Esophagus squamous epithelium (tissue), 5 donors: Measurements from ENCODE around the gene MRAS. TPM values are rescaled to one million over a fixed set of nuclear protein-coding genes. Genes with fewer than 3 reads are reported as not detected.

ENCODE experiments used
- DNase-seq: peaks from one replicate; lab custom pipeline; 2025; lab: John Stamatoyannopoulos, UW
- H3K27ac ChIP-seq, 4 donors: fragments of 200-600 bp; sonication (generic); one replicate each; pipeline ENCODE4 v1.5.1; 2016 to 2019; ENCODE audit warnings: mild to moderate bottlenecking in 1 of 4
- H3K27me3 ChIP-seq, 4 donors: fragments of 200-600 bp; sonication (generic); 1 replicate in 3 of 4; 2 replicates in 1 of 4; pipeline versions ENCODE4 v1.5.1 to v1.6.0; 2017 to 2021; ENCODE audit warnings: antibody characterized with exemption in 1 of 4
- H3K36me3 ChIP-seq, 3 donors: fragments of 200-600 bp; sonication (generic); one replicate each; pipeline ENCODE4 v1.5.1; 2016 to 2019
- H3K4me1 ChIP-seq, 3 donors: fragments of 200-600 bp; sonication (generic); one replicate each; pipeline ENCODE4 v1.5.1; 2017 to 2019
- H3K4me3 ChIP-seq, 4 donors: fragments of 200-600 bp; sonication (generic); 1 replicate in 3 of 4; 2 replicates in 1 of 4; pipeline ENCODE4 v1.5.1; 2016 to 2019; ENCODE audit warnings: mild to moderate bottlenecking in 2 of 4, moderate library complexity in 1 of 4
- H3K9me3 ChIP-seq, 3 donors: fragments of 200-600 bp; sonication (generic); one replicate each; pipeline ENCODE4 v1.5.1; 2016 to 2019
- POLR2A ChIP-seq, 4 donors: fragments of 450-650 bp; IDR thresholded peaks; one replicate each; pipeline ENCODE4 v1.6.1; 2017; ENCODE audit warnings: antibody characterized with exemption in 4 of 4, mild to moderate bottlenecking in 4 of 4, moderate library complexity in 3 of 4
- WGBS, 2 donors: methylation state at CpG; one replicate each; pipeline ENCODE4 v1.1.5; 2018; 5-methylcytosine and 5-hydroxymethylcytosine counted together
- intact Hi-C: fragments of 100-400 bp; cut with DNase I; formaldehyde crosslinking; loops from one replicate; pipeline ENCODE4 v1.15.0; 2022
- total RNA-seq, 4 donors: library from RNA; depleted of rRNA; stranded (reverse); fragments of >200 nt; gene quantifications; one replicate each; pipeline ENCODE4 v1.1.0, GENCODE V29; 2016
- TF ChIP-seq, protein P1 (sequence below), 6 experiments: fragments of 450-650 bp in 4 of 6; fragments of 200-600 bp in 2 of 6; sonication (generic) in 2 of 6; IDR thresholded peaks; one replicate each; pipeline ENCODE4 v1.5.1; 2016 to 2019; ENCODE audit warnings: antibody characterized with exemption in 6 of 6, mild to moderate bottlenecking in 4 of 6, moderate library complexity in 4 of 6
- donor health status: DM: yes; HTN: yes; CAD: no.

Gene MRAS
- total RNA-seq, 4 donors from 2014 or later = 0.72 to 5.9 (median 2.4) TPM

DNA sequence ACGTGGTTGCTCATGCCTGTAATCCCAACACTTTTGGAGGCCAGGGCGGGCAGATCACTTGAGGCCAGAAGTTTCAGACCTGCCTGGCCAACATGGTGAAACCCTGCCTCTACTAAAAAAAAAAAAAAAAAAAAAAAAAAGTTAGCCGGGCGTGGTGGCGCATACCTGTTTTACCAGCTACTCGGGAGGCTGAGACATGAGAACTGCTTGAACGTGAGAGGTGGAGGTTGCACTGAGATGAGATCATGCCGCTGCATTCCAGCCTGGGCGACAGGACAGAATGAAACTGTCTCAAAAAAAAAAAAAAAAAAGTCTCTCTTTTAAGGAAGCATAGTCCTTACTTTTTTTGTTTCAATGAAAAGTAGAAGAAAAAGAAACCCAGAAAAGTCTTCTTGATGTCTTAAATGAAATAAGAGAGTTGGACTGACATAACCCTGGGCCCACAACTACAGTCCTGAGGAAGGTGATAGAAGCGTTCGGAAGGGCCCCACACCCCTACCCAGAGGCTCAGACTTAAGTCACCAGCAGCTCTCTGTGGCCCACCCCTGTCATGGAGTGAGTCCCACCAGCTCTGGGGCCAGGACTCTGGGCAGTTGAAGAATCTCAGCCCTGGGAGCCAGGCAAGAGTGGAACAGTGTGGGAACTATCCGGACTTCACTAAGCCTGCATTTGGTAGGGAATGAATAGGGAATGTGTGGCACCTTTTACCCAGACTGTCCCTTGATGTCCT is 21.3 kb upstream of the MRAS start:
- peaks cover 0 to 5% (median 0%) of the 10 kb centered on the region in 4 donors for H3K27me3 ChIP-seq
- no peaks in the 10 kb centered on the region for H3K36me3 ChIP-seq
- H3K9me3 ChIP-seq = no peaks in the 10 kb centered on the region
- no peak for DNase-seq
- TF ChIP-seq, protein P1, sequence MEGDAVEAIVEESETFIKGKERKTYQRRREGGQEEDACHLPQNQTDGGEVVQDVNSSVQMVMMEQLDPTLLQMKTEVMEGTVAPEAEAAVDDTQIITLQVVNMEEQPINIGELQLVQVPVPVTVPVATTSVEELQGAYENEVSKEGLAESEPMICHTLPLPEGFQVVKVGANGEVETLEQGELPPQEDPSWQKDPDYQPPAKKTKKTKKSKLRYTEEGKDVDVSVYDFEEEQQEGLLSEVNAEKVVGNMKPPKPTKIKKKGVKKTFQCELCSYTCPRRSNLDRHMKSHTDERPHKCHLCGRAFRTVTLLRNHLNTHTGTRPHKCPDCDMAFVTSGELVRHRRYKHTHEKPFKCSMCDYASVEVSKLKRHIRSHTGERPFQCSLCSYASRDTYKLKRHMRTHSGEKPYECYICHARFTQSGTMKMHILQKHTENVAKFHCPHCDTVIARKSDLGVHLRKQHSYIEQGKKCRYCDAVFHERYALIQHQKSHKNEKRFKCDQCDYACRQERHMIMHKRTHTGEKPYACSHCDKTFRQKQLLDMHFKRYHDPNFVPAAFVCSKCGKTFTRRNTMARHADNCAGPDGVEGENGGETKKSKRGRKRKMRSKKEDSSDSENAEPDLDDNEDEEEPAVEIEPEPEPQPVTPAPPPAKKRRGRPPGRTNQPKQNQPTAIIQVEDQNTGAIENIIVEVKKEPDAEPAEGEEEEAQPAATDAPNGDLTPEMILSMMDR (IDR thresholded peaks at IDR 0.05) = no peak
- TF ChIP-seq POLR2A (IDR thresholded peaks at IDR 0.05) = no peak
- H3K4me1 ChIP-seq = peaks cover 10 to 35% (median 13%) of the 10 kb centered on the region in 3 donors
- H3K27ac ChIP-seq = no peak overlapping the region
- 58 to 69% methylated on average over 12 of the region's 12 CpGs for WGBS, 2 donors
- intact Hi-C loops = no loop called here
- no peak overlapping the region for H3K4me3 ChIP-seq

DNA sequence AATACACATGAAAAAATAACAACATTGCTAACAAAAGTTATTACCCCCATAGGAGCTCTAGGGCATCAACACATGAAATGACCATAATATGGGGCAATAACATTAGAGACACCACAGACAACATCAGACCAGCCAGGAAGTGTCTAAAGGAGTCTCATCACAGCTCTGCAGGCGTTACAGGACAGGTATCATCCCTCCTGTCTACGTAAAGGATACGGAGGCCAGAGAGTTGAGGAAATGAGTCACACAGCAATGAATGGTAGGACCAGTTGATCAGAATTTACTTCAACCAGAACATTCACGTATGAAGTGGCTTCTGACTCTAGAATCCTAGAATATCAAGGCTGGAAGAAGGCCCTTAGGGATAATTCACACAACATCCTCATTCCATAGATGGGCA is 20.5 kb upstream of the MRAS start:
- Histone ChIP-seq H3K4me1 (peaks cover 10 to 35% (median 13%) of the 10 kb centered on the region in 3 donors), H3K27ac (no peak overlapping the region), H3K27me3 (peaks cover 0 to 2% (median 0%) of the 10 kb centered on the region in 4 donors), H3K9me3 (no peaks in the 10 kb centered on the region), H3K36me3 (no peaks in the 10 kb centered on the region), H3K4me3 (no peak overlapping the region)
- WGBS, 2 donors = 47 to 57% methylated on average over 4 of the region's 4 CpGs
- intact Hi-C loops = no loop called here
- DNase-seq = no peak
- no peak for TF ChIP-seq POLR2A (IDR thresholded peaks at IDR 0.05)
- TF ChIP-seq, protein P1 (IDR thresholded peaks at IDR 0.05) = no peak

DNA sequence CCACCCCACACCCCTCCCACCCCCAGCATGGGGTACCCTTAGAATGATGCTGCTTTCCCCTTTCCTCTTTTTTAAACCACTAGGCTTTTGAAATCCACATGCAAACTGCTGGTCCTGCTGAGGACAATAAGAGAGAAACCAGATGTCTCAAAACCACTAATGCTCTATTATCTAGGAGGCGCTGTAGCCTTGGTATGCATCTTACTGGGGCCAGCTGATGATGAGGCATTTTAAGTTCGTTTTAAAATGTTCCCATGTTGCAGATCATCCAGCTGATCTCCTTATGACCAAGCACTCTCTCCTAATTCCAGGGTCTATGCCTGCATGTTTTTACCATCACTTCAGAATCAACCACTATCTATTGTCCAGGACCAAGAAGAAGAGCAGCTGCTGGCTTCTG is 20.0 kb upstream of the MRAS start:
- TF ChIP-seq POLR2A (IDR thresholded peaks at IDR 0.05) = no peak
- TF ChIP-seq, protein P1 (IDR thresholded peaks at IDR 0.05) = no peak
- Histone ChIP-seq H3K27me3 (no peaks in the 10 kb centered on the region), H3K36me3 (no peaks in the 10 kb centered on the region), H3K27ac (no peak overlapping the region), H3K4me3 (no peak overlapping the region), H3K9me3 (no peaks in the 10 kb centered on the region), H3K4me1 (peaks cover 10 to 35% (median 13%) of the 10 kb centered on the region in 3 donors)
- 42 to 47% methylated on average over 2 of the region's 2 CpGs for WGBS, 2 donors
- intact Hi-C loops = no loop called here
- DNase-seq = no peak

DNA sequence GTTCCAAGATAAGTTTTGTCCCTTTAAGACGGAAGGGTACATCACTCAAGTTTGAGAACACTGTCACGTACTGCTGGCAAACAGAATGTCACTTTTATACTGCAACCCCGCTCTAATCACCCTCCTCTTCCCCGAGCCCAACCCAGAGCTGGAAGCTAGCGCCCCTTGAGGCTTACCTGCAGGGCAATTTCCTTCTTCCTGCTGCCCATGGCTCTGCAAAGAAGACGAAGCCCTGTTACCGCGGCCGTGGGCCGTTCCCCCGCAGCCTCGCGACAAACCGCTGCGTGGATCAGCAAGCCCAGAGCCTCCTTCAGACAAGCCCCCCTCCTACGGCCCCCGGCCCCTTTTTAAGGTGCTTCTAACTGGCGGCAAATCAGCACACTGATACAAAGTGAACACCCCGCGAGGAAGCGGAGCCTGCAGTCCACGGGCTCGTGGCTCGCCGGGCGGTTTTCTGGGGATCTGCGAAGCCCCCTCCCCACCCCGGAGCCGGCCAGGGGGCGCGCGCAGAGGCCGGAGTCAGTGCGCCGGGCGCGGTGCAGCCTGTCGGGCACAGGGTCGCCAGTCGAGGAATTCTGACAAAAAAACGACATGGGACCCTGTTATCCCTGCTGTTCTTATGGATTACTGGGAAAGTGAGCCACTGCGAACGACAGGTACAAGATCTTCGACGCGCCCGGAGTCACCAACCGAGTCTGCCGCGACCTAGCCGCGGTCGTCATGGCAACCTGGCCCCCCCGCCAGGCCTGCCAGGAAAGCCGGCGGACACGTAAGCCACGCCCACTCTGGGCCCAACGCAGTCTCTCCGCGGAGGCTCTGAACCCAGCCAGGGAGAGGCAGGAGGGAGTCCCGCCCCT is 19.0 kb upstream of the MRAS start, which contains the start of gene NME9:
Gene NME9 (minus strand): TSS at position 725 of the 857 bp plus-strand sequence. CDS start 516 bp downstream, at position 209.
- H3K27me3 ChIP-seq = no peaks in the 10 kb centered on the region
- no peaks in the 10 kb centered on the region for H3K36me3 ChIP-seq
- peak within 1 kb of the TSS; percentile 36 to 88 (median 59) for H3K4me3 ChIP-seq
- H3K4me1 ChIP-seq = peaks cover 10 to 35% (median 13%) of the 10 kb centered on the region in 3 donors
- peak within 1 kb of the TSS in 3 of 4 donors; percentile 57 to 60 (median 59) for H3K27ac ChIP-seq
- TF ChIP-seq POLR2A (IDR thresholded peaks at IDR 0.05) = no peak
- TF ChIP-seq, protein P1 (IDR thresholded peaks at IDR 0.05) = peak in 5 of 6 experiments; percentile 11 to 49 (median 33)
- DNase-seq = peak; percentile 27
- no peaks in the 10 kb centered on the region for H3K9me3 ChIP-seq
- WGBS, 2 donors = 0% methylated on average over 20 to 22 of the region's 62 CpGs
- intact Hi-C loops = no loop called here
